Neutrophil (primary cell): ENCODE data around the gene KIF14.
"Not testable (repeated sequence)": the region's sequence is repeated elsewhere in the genome, so short reads cannot be mapped to it uniquely, and the experiment has no call there.

Experiments used
- H3K27ac ChIP-seq: fragments of 200-600 bp; sonication (generic); 2 replicates; pipeline ENCODE4 v1.5.1; 2016; ENCODE audit warnings: mild to moderate bottlenecking, moderate library complexity
- H3K27me3 ChIP-seq: fragments of 200-600 bp; sonication (generic); 2 replicates; pipeline ENCODE4 v1.6.0; 2016; ENCODE audit warnings: mild to moderate bottlenecking
- H3K36me3 ChIP-seq: fragments of 200-600 bp; sonication (generic); 2 replicates; pipeline ENCODE4 v1.5.1; 2017
- H3K4me1 ChIP-seq, 2 experiments: fragments of 200-600 bp in 1 of 2; sonication (generic) in 1 of 2; 1 replicate in 1 of 2; 2 replicates in 1 of 2; pipeline versions ENCODE4 v1.5.1 to v1.6.1; 2013 to 2016; ENCODE audit warnings: low read depth in 1 of 2, low read length in 1 of 2, mild to moderate bottlenecking in 1 of 2, moderate library complexity in 1 of 2; ENCODE audit not compliant: control insufficient read depth in 1 of 2, insufficient read depth in 1 of 2
- H3K4me3 ChIP-seq, 2 experiments: fragments of 200-600 bp in 1 of 2; sonication (generic) in 1 of 2; 1 replicate in 1 of 2; 2 replicates in 1 of 2; pipeline ENCODE4 v1.5.1; 2013 to 2016; ENCODE audit warnings: low read depth in 1 of 2, low read length in 1 of 2, mild to moderate bottlenecking in 1 of 2, moderate library complexity in 1 of 2
- H3K9me3 ChIP-seq: fragments of 200-600 bp; sonication (generic); 2 replicates; pipeline ENCODE4 v1.5.1; 2016
- CTCF ChIP-seq: fragments of 200-600 bp; sonication (generic); IDR thresholded peaks from 2 replicates; pipeline ENCODE4 v1.5.1; 2016; ENCODE audit warnings: antibody characterized with exemption

Gene KIF14

GRCh38 chr1:200525090-200525987 lies 95.2 kb downstream of the KIF14 start:
- Histone ChIP-seq H3K4me1 (peaks cover 5 to 6% of the 10 kb centered on the region in 2 experiments), H3K27ac (no peak overlapping the region), H3K4me3 (no peak overlapping the region), H3K27me3 (no peaks in the 10 kb centered on the region), H3K9me3 (no peaks in the 10 kb centered on the region), H3K36me3 (no peaks in the 10 kb centered on the region)
- no peak for TF ChIP-seq CTCF

GRCh38 chr1:200524551-200524950 lies 96.0 kb downstream of the KIF14 start:
- not testable (repeated sequence) for H3K27ac ChIP-seq, H3K4me1 ChIP-seq, H3K9me3 ChIP-seq, H3K27me3 ChIP-seq, H3K4me3 ChIP-seq, H3K36me3 ChIP-seq

- Histone ChIP-seq H3K4me3 (no peak overlapping the region), H3K4me1 (peaks cover 6 to 7% of the 10 kb centered on the region in 2 experiments), H3K27ac (no peak overlapping the region), H3K36me3 (no peaks in the 10 kb centered on the region), H3K9me3 (no peaks in the 10 kb centered on the region), H3K27me3 (no peaks in the 10 kb centered on the region)
- TF ChIP-seq CTCF = no peak
These were observed 96.5 kb downstream of the KIF14 start for GRCh38 chr1:200524092-200524491.

GRCh38 chr1:200520735-200521134 lies 99.8 kb downstream of the KIF14 start:
- TF ChIP-seq CTCF = no peak
- Histone ChIP-seq H3K9me3 (no peaks in the 10 kb centered on the region), H3K27me3 (no peaks in the 10 kb centered on the region), H3K4me3 (no peak overlapping the region), H3K27ac (no peak overlapping the region), H3K36me3 (no peaks in the 10 kb centered on the region), H3K4me1 (peaks cover 6 to 7% of the 10 kb centered on the region in 2 experiments)

- no peaks in the 10 kb centered on the region for H3K9me3 ChIP-seq
- H3K36me3 ChIP-seq = no peaks in the 10 kb centered on the region
- peaks cover 6% of the 10 kb centered on the region for H3K27me3 ChIP-seq
- no peak for TF ChIP-seq CTCF
- no peak overlapping the region for H3K4me3 ChIP-seq
- no peak overlapping the region for H3K27ac ChIP-seq
- H3K4me1 ChIP-seq = peaks cover 6 to 7% of the 10 kb centered on the region in 2 experiments
These were observed 102.0 kb downstream of the KIF14 start for GRCh38 chr1:200518524-200518923.

- no peaks in the 10 kb centered on the region for H3K9me3 ChIP-seq
- H3K4me1 ChIP-seq = no peaks in the 10 kb centered on the region
- no peaks in the 10 kb centered on the region for H3K36me3 ChIP-seq
- no peak for TF ChIP-seq CTCF
- no peak overlapping the region for H3K27ac ChIP-seq
- H3K4me3 ChIP-seq = no peak overlapping the region
- peaks cover 27% of the 10 kb centered on the region for H3K27me3 ChIP-seq
These were observed 108.4 kb downstream of the KIF14 start for GRCh38 chr1:200512191-200512590.
